ENCODE data around the gene C11orf24. TPM values are rescaled to one million over a fixed set of nuclear protein-coding genes. Genes with fewer than 3 reads are reported as not detected.

Gene C11orf24
- total and polyA plus RNA-seq, 2 experiments from 2014 or later, result 89.4 to 105 TPM

DNA sequence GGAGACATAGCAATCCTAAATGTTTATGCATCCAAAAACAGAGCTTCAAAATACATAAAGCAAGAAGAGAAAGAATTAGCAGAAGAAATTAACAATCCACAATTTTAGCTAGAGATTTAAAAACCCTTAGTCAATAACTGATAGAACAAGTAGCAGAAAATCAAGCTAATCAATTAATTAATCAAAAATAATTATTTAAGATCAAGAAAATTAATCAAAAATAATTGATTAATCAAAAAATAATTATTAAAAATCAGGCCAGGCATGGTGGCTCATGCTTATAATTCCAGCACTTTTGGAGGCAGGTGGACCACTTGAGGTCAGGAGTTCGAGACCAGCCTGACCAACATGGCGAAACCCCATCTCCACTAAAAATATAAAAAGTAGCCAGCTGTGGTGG is 29.2 kb downstream of the C11orf24 start:
- Histone ChIP-seq H3K9me3 (ENCODE audit: low read depth) (no peaks in the 10 kb centered on the region), H2AFZ (no peak overlapping the region), H3K9ac (no peak overlapping the region), H3K27ac (no peak overlapping the region), H3K4me3 (no peak overlapping the region), H3K36me3 (ENCODE audit: low read depth) (no peaks in the 10 kb centered on the region), H3K4me1 (ENCODE audit: insufficient read depth) (no peaks in the 10 kb centered on the region), H3K4me2 (ENCODE audit: unreplicated experiment) (no peak overlapping the region), H3F3A (ENCODE audit: insufficient read depth) (no peaks in the 10 kb centered on the region), H4K20me1 (ENCODE audit: insufficient read depth) (no peaks in the 10 kb centered on the region), H3K9me2 (ENCODE audit: insufficient read depth) (no peaks in the 10 kb centered on the region), H3K79me2 (ENCODE audit: insufficient read depth) (no peaks in the 10 kb centered on the region), H3K27me3 (replicated peaks; ENCODE audit: insufficient read depth) (peaks cover 7% of the 10 kb centered on the region; the same call in 1 of the 2 replicates)
- TF ChIP-seq EZH2phosphoT487 (IDR thresholded peaks at IDR 0.05; ENCODE audit: insufficient read depth, low read depth), result no peak
- TF ChIP-seq EZH2 (IDR thresholded peaks at IDR 0.05; ENCODE audit: insufficient read depth, poor library complexity, severe bottlenecking), result no peak
- no peak for DNase-seq
- in situ Hi-C loops (cut with MboI), result no loop called here
- WGBS, 2 experiments (ENCODE audit: low coverage in 1 of 2, low lambda C conversion rate in 2 of 2, missing lambda C conversion rate in 2 of 2), result 88 to 89% methylated on average over 2 of the region's 2 CpGs

DNA sequence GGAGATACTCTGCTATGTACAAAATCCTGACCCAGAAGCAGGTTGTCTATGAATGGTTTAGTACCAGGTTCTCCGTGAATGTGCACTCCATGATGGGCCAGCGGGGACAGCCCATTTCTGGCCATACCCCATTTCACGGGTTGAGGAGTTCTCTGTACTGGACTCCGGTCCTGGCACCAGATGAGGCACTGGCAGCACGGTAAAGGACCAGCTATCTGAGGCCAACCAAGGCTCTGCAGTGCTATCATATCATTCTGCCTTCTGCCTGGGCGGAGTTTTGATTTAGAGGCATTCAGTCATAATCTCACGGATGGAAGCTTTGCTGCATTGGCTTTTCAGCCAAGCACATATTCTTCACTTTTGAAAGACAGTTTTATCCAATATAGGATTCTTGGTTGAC is 40.2 kb downstream of the C11orf24 start:
- Histone ChIP-seq H3K27ac (no peak overlapping the region), H3K9me2 (ENCODE audit: insufficient read depth) (no peaks in the 10 kb centered on the region)
- in situ Hi-C loops (cut with MboI), result no loop called here

DNA sequence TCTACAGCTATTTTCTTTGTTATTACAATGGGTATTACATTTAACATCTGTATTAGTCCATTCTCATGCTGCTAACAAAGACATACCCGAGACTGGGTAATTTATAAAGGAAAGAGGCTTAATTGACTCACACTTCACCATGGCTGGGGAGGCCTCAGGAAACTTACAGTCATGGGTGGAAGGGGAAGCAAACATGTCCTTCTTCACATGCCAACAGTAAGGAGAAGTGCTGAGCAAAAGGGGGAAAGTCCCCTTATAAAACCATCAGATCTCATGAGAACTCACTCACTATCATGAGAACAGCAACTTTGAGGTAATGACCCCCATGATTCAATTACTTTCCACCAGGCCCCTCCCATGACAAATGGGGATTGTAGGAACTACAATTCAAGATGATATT is 42.2 kb downstream of the C11orf24 start:
- no peak for DNase-seq
- in situ Hi-C loops (cut with MboI), result no loop called here
- WGBS, 2 experiments (ENCODE audit: low coverage in 1 of 2, low lambda C conversion rate in 2 of 2, missing lambda C conversion rate in 2 of 2), result 3 to 8% methylated on average over 1 of the region's 1 CpG

More for the DNA sequence above, 40.2 kb downstream of the C11orf24 start:
- DNase-seq, result no peak
- Histone ChIP-seq H3K4me2 (ENCODE audit: unreplicated experiment) (no peak overlapping the region), H3K27me3 (replicated peaks; ENCODE audit: insufficient read depth) (peaks cover 14% of the 10 kb centered on the region), H2AFZ (no peak overlapping the region), H3K79me2 (ENCODE audit: insufficient read depth) (no peaks in the 10 kb centered on the region), H3K9me3 (ENCODE audit: low read depth) (no peaks in the 10 kb centered on the region), H3K9ac (no peak overlapping the region), H3K4me3 (no peak overlapping the region), H4K20me1 (ENCODE audit: insufficient read depth) (no peaks in the 10 kb centered on the region), H3K4me1 (ENCODE audit: insufficient read depth) (no peaks in the 10 kb centered on the region), H3K36me3 (ENCODE audit: low read depth) (no peaks in the 10 kb centered on the region), H3F3A (ENCODE audit: insufficient read depth) (no peaks in the 10 kb centered on the region)
- 57 to 63% methylated on average over 7 of the region's 7 CpGs for WGBS, 2 experiments (ENCODE audit: low coverage in 1 of 2, low lambda C conversion rate in 2 of 2, missing lambda C conversion rate in 2 of 2)
- TF ChIP-seq EZH2phosphoT487 (IDR thresholded peaks at IDR 0.05; ENCODE audit: insufficient read depth, low read depth), result no peak
- no peak for TF ChIP-seq EZH2 (IDR thresholded peaks at IDR 0.05; ENCODE audit: insufficient read depth, poor library complexity, severe bottlenecking)

DNA sequence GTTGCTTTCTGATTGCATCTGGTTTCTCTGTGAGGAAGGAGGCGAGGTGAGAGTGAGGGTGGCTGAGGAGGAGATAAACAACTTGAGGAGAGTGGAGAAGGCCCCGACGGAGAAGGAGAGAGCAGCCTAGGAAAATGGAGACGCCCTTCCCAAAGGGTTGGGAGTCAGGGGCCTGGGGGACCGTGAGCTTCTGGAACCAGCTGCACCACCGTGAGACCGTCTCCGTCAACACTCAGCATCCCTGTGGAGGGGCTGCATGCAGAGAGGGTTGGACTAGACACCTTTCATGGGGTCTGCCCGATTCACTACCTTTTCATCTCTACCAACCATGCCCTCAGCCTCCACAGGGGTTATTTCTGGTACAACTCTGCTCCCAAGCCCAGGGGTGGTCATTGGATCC is 45.4 kb downstream of the C11orf24 start:
- Histone ChIP-seq H3K79me2 (ENCODE audit: insufficient read depth) (no peaks in the 10 kb centered on the region), H3K9ac (no peak overlapping the region), H3K9me2 (ENCODE audit: insufficient read depth) (no peaks in the 10 kb centered on the region), H2AFZ (no peak overlapping the region), H3K27me3 (replicated peaks; ENCODE audit: insufficient read depth) (0 out of 2 replicates have a peak, but pooled peaks cover 3% of the 10 kb centered on the region), H3K9me3 (ENCODE audit: low read depth) (no peaks in the 10 kb centered on the region), H4K20me1 (ENCODE audit: insufficient read depth) (no peaks in the 10 kb centered on the region), H3K27ac (no peak overlapping the region), H3F3A (ENCODE audit: insufficient read depth) (no peaks in the 10 kb centered on the region), H3K4me2 (ENCODE audit: unreplicated experiment) (no peak overlapping the region), H3K36me3 (ENCODE audit: low read depth) (no peaks in the 10 kb centered on the region), H3K4me1 (ENCODE audit: insufficient read depth) (no peaks in the 10 kb centered on the region), H3K4me3 (no peak overlapping the region)
- in situ Hi-C loops (cut with MboI), result no loop called here
- no peak for TF ChIP-seq EZH2 (IDR thresholded peaks at IDR 0.05; ENCODE audit: insufficient read depth, poor library complexity, severe bottlenecking)
- TF ChIP-seq EZH2phosphoT487 (IDR thresholded peaks at IDR 0.05; ENCODE audit: insufficient read depth, low read depth), result no peak
- no peak for DNase-seq
- WGBS, 2 experiments (ENCODE audit: low coverage in 1 of 2, low lambda C conversion rate in 2 of 2, missing lambda C conversion rate in 2 of 2), result 47 to 73% methylated on average over 6 to 9 of the region's 9 CpGs

More for the DNA sequence above, 42.2 kb downstream of the C11orf24 start:
- TF ChIP-seq EZH2phosphoT487 (IDR thresholded peaks at IDR 0.05; ENCODE audit: insufficient read depth, low read depth) (no peak), EZH2 (IDR thresholded peaks at IDR 0.05; ENCODE audit: insufficient read depth, poor library complexity, severe bottlenecking) (no peak)
- Histone ChIP-seq H3K4me3 (no peak overlapping the region), H3K79me2 (ENCODE audit: insufficient read depth) (no peaks in the 10 kb centered on the region), H3K9ac (no peak overlapping the region), H3K27me3 (replicated peaks; ENCODE audit: insufficient read depth) (peaks cover 14% of the 10 kb centered on the region), H3K27ac (no peak overlapping the region), H3K4me1 (ENCODE audit: insufficient read depth) (no peaks in the 10 kb centered on the region), H2AFZ (no peak overlapping the region), H3F3A (ENCODE audit: insufficient read depth) (no peaks in the 10 kb centered on the region), H4K20me1 (ENCODE audit: insufficient read depth) (no peaks in the 10 kb centered on the region), H3K9me2 (ENCODE audit: insufficient read depth) (no peaks in the 10 kb centered on the region), H3K36me3 (ENCODE audit: low read depth) (no peaks in the 10 kb centered on the region), H3K4me2 (ENCODE audit: unreplicated experiment) (no peak overlapping the region), H3K9me3 (ENCODE audit: low read depth) (no peaks in the 10 kb centered on the region)

DNA sequence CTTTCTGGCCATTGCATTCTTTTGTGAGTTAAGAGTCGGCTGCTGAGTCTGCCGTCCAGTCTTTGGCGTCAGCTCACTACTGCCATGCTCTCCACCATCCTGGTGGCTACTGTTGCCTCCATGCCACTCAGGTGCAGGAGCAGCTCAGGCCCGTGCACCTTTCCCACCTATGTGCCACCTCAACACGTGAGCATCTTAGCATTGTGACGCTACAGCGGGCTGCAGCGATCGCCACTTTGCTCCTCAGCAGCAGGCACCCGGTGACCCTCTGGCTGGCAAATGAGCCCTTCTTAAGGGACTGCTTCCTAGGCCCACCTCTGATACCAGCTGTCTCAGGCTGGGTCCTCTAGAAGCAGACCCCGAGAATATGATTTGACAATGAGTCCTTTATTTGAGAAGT is 47.2 kb downstream of the C11orf24 start:
- WGBS, 2 experiments (ENCODE audit: low coverage in 1 of 2, low lambda C conversion rate in 2 of 2, missing lambda C conversion rate in 2 of 2), result 69 to 71% methylated on average over 11 of the region's 11 CpGs
- no peaks in the 10 kb centered on the region for H3F3A ChIP-seq (ENCODE audit: insufficient read depth)
- H4K20me1 ChIP-seq (ENCODE audit: insufficient read depth), result no peaks in the 10 kb centered on the region
- no peaks in the 10 kb centered on the region for H3K4me1 ChIP-seq (ENCODE audit: insufficient read depth)
- in situ Hi-C loops (cut with MboI), result no loop called here
- no peak for DNase-seq
- no peaks in the 10 kb centered on the region for H3K9me3 ChIP-seq (ENCODE audit: low read depth)
- no peaks in the 10 kb centered on the region for H3K36me3 ChIP-seq (ENCODE audit: low read depth)
- no peaks in the 10 kb centered on the region for H3K9me2 ChIP-seq (ENCODE audit: insufficient read depth)
- H3K27ac ChIP-seq, result no peak overlapping the region
- H3K4me3 ChIP-seq, result no peak overlapping the region
- H3K4me2 ChIP-seq (ENCODE audit: unreplicated experiment), result no peak overlapping the region
- no peaks in the 10 kb centered on the region for H3K79me2 ChIP-seq (ENCODE audit: insufficient read depth)
- 0 out of 2 replicates have a peak, but pooled peaks cover 5% of the 10 kb centered on the region for H3K27me3 ChIP-seq (replicated peaks; ENCODE audit: insufficient read depth)
- no peak for TF ChIP-seq EZH2 (IDR thresholded peaks at IDR 0.05; ENCODE audit: insufficient read depth, poor library complexity, severe bottlenecking)
- TF ChIP-seq EZH2phosphoT487 (IDR thresholded peaks at IDR 0.05; ENCODE audit: insufficient read depth, low read depth), result no peak
- no peak overlapping the region for H3K9ac ChIP-seq
- H2AFZ ChIP-seq, result no peak overlapping the region
